GM21390 (cell line): ENCODE results near the gene TRIP6.
"Not testable (repeated sequence)": the region's sequence is repeated elsewhere in the genome, so short reads cannot be mapped to it uniquely, and the experiment has no call there.

Source experiments
- ATAC-seq: cut with Tn5 transposase; IDR thresholded peaks from one replicate; pipeline ENCODE4 v1.9.1; 2021; ENCODE audit not compliant: unreplicated experiment

The TRIP6 gene

DNA sequence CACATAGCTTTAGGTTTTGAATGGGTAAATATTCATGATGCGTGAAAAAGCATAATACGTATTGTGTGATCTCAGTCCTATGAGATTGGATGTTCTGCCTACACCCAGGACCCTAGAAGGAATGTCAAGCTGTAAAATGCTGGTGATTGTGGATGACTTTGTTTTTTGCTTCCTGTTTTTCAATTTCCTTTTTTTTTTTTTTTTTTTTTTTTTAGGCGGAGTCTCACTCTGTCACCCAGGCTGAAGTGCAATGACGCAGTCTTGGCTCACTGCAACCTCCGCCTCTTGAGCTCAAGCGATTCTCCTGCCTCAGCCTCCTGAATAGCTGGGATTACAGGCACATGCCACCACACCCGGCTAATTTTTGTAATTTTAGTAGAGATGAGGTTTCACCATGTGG is 43.3 kb downstream of the TRIP6 start:
- not testable (repeated sequence) for ATAC-seq

- no peak for ATAC-seq
Measured at GRCh38 chr7:100911484-100911883, 44.3 kb downstream of the TRIP6 start.

- no peak for ATAC-seq
Measured at GRCh38 chr7:100914208-100914878, 47.2 kb downstream of the TRIP6 start.

GRCh38 chr7:100914879-100915447 is 47.8 kb downstream of the TRIP6 start:
- no peak for ATAC-seq

- ATAC-seq: not testable (repeated sequence)
Measured at GRCh38 chr7:100919335-100919734, 52.1 kb downstream of the TRIP6 start.

- ATAC-seq: not testable (repeated sequence)
Measured at GRCh38 chr7:100919779-100920437, 52.7 kb downstream of the TRIP6 start.

- ATAC-seq: no peak
Measured at GRCh38 chr7:100921039-100921438, 53.9 kb downstream of the TRIP6 start.
